Psoas muscle (tissue), 8 donors: ENCODE measurements around the gene DGCR6. TPM values are rescaled to one million over a fixed set of nuclear protein-coding genes. Genes with fewer than 3 reads are reported as not detected.
A peak's percentile ranks its signal among the peaks of the same experiment; 100 is the strongest.
"Not testable (repeated sequence)": the region's sequence is repeated elsewhere in the genome, so short reads cannot be mapped to it uniquely, and the experiment has no call there.

Source experiments
- ATAC-seq, 4 donors: fragments of 200-7000 bp; cut with Tn5 transposase; one replicate each; pipeline ENCODE4 v1.9.1; 2020; ENCODE audit warnings: moderate library complexity in 3 of 4, mild to moderate bottlenecking in 2 of 4
- DNase-seq, 2 donors: peaks; one replicate each; pipeline ENCODE4 v3.0.0-alpha.2; 2020
- H3K27ac ChIP-seq: fragments of 200-600 bp; one replicate; pipeline ENCODE4 v1.8.0; 2022
- H3K27me3 ChIP-seq, 3 donors: fragments of 200-600 bp in 1 of 3; one replicate each; pipeline versions ENCODE4 v1.6.1 to v1.8.0; 2013 to 2022; ENCODE audit warnings: low read length in 2 of 3, mild to moderate bottlenecking in 2 of 3, moderate library complexity in 1 of 3; ENCODE audit not compliant: insufficient read depth in 3 of 3
- H3K36me3 ChIP-seq, 2 donors: fragments of 200-600 bp in 1 of 2; one replicate each; pipeline versions ENCODE4 v1.6.1 to v1.8.0; 2013 to 2022; ENCODE audit warnings: low read depth in 1 of 2, mild to moderate bottlenecking in 1 of 2, moderate library complexity in 1 of 2; ENCODE audit not compliant: insufficient read depth in 1 of 2
- H3K4me1 ChIP-seq: fragments of 200-600 bp; one replicate; pipeline ENCODE4 v1.8.0; 2022
- H3K4me3 ChIP-seq: fragments of 200-600 bp; one replicate; pipeline ENCODE4 v1.8.0; 2022; ENCODE audit warnings: mild to moderate bottlenecking
- H3K9me3 ChIP-seq: fragments of 200-600 bp; one replicate; pipeline ENCODE4 v1.8.0; 2022
- WGBS, 3 donors: extraction: QIAGEN DNeasy Blood & Tissue Kit; methylation state at CpG; one replicate each; pipeline versions ENCODE4 v1.1.6 to v1.1.7; 2013; 5-methylcytosine and 5-hydroxymethylcytosine counted together
- intact Hi-C, 2 donors: fragments of 100-400 bp; cut with DNase I; formaldehyde crosslinking; loops; one replicate each; pipeline versions ENCODE4 v1.11.0 to v1.14.2; 2022
- polyA plus RNA-seq, 3 donors: library from polyadenylated mRNA; stranded (reverse); fragments of 200-250 nt; gene quantifications; one replicate each; pipeline ENCODE4 v1.2.3, GENCODE V29; 2013
- total RNA-seq, 4 donors: library from RNA; stranded (reverse); fragmentation: NEBNext Ultra II Directional in 2 of 4; extraction: Animal tissue kit (Norgen Biotek cat#: 25700) in 2 of 4; gene quantifications; one replicate each; pipeline versions ENCODE4 v1.2.1 to v1.2.4, GENCODE V29; 2021 to 2023
- TF ChIP-seq, protein P1 (sequence below): fragments of 200-600 bp; IDR thresholded peaks from one replicate; pipeline ENCODE4 v1.8.0; 2022; ENCODE audit warnings: antibody characterized with exemption
- donor health status: healthy with polysubstance abuse.
- donor health status: DM: no; HTN: no; CAD: no; lungs with moderate emphysema.
- donor health status: Bipolar disorder and iron deficiency.
- donor health status: healthy.
- donor health status: DM: yes; HTN: yes; CAD: no.
- donor health status: DM: no; HTN: no; CAD: no.
- donor health status: DM: no; HTN: no; CAD: no.
- donor health status: DM: yes; HTN: yes; CAD: no.

DGCR6 gene
- total and polyA plus RNA-seq, 7 donors = 8.0 to 30.6 (median 21.2) TPM

DNA sequence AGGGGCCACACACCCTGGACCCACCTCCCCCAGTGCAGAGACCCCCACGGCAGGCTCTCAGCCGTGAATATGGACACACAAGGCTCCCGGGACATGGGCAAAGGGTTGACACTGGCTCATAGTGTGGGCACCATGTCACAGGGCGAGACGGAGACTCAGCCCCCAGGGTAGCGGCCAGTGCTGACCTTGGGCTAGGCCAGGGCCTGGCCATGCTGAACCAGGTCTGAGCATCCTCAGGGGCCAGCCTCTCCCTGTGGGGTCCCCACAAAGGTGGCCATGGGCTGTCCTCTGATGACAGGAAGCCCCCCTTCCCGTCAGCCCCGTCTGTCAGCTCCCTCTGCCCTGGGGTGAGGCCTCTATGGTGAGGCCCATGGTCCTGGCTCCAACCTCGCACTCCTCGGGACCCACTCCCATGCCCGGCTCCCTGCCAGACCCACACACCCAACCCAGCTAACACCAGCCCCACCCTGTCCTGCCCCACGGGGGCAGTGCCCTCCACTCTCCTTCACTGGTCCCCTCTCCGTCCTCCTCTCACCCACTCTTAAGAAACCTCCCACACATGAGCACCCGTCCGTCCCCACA, 49.0 kb downstream of the DGCR6 start:
- 74 to 88% (median 82%) methylated on average over 13 to 15 of the region's 15 CpGs for WGBS, 3 donors
- DNase-seq (peak in 1 of 2 donors; percentile 53), ATAC-seq (peak in 1 of 4 donors; percentile 22)
- Histone ChIP-seq H3K4me1 (no peaks in the 10 kb centered on the region), H3K36me3 (no peaks in the 10 kb centered on the region), H3K27ac (no peak overlapping the region), H3K4me3 (no peak overlapping the region), H3K9me3 (no peaks in the 10 kb centered on the region), H3K27me3 (peaks cover 0 to 3% (median 0%) of the 10 kb centered on the region in 3 donors)
- TF ChIP-seq, protein P1, sequence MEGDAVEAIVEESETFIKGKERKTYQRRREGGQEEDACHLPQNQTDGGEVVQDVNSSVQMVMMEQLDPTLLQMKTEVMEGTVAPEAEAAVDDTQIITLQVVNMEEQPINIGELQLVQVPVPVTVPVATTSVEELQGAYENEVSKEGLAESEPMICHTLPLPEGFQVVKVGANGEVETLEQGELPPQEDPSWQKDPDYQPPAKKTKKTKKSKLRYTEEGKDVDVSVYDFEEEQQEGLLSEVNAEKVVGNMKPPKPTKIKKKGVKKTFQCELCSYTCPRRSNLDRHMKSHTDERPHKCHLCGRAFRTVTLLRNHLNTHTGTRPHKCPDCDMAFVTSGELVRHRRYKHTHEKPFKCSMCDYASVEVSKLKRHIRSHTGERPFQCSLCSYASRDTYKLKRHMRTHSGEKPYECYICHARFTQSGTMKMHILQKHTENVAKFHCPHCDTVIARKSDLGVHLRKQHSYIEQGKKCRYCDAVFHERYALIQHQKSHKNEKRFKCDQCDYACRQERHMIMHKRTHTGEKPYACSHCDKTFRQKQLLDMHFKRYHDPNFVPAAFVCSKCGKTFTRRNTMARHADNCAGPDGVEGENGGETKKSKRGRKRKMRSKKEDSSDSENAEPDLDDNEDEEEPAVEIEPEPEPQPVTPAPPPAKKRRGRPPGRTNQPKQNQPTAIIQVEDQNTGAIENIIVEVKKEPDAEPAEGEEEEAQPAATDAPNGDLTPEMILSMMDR = no peak
- intact Hi-C loops = no loop called here

DNA sequence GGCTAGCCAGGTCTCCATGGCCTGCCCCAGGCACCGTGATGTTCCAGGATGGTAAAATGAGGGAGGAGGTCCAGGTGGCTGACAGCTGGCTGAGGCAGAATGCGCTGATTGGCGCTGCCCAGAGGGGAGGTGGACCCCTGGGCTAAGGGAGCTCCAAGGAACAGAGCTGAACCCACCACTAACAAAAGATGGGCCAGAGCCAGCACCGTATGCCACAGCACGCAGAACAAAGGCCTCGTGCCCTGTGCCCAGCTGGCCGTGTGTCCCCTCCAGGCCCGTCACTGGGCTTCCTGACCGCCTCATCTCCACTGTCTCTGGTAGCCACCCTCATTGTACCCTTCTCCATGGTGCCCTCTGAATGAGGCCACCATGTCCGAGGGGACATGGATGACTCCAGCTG, 49.6 kb downstream of the DGCR6 start:
- intact Hi-C loops = no loop called here
- H3K4me3 ChIP-seq = no peak overlapping the region
- H3K27me3 ChIP-seq = no peaks in the 10 kb centered on the region
- DNase-seq = peak in 1 of 2 donors; percentile 37
- no peaks in the 10 kb centered on the region for H3K36me3 ChIP-seq
- H3K4me1 ChIP-seq = no peaks in the 10 kb centered on the region
- H3K27ac ChIP-seq = no peak overlapping the region
- no peaks in the 10 kb centered on the region for H3K9me3 ChIP-seq
- TF ChIP-seq, protein P1 = no peak
- WGBS, 3 donors = 72 to 74% (median 74%) methylated on average over 8 to 10 of the region's 10 CpGs
- ATAC-seq = no peak

DNA sequence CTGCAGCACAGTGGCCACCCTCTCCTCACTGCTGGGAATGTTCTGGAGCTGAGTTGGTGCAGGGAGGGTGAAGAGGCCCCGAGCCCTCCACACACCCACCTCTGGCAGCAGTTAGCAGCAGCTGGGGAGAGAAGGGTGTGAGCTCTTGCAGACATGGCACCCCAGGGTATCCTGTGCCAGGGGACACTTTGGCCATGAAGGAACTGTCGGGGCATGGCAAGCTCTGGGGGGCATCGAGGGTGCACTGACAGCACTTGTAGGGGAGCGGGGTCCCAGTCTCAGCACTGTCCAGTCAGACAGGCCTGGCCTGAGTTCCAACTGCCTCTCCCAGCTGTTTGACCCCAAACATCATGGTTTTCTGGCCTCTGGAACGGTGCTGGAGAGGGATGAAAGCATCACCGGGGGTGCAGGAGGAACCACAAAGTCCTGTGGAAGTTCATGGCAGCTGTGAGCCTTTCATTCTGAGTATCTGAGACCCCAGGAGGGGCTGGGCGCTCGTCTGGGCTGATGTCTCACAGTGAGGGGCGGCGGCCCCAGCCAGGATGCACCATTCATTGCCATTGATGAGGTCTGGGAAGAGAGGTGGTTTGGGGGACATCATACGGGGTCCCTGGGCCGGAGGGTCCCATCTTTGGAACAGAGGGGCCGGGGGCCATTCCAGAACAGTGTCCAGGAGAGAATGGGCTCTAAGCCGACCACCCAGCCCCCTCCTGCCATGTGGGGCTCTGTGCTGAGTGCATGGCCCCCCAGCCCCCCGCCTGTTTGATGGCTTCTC, 50.2 kb downstream of the DGCR6 start:
- peak in 1 of 2 donors; percentile 32 for DNase-seq
- H3K4me1 ChIP-seq, H3K36me3 ChIP-seq, intact Hi-C loops, H3K4me3 ChIP-seq, H3K9me3 ChIP-seq, H3K27me3 ChIP-seq, ATAC-seq, H3K27ac ChIP-seq: not testable (repeated sequence)
- WGBS, 3 donors = 69 to 74% (median 70%) methylated on average over 15 of the region's 15 CpGs

DNA sequence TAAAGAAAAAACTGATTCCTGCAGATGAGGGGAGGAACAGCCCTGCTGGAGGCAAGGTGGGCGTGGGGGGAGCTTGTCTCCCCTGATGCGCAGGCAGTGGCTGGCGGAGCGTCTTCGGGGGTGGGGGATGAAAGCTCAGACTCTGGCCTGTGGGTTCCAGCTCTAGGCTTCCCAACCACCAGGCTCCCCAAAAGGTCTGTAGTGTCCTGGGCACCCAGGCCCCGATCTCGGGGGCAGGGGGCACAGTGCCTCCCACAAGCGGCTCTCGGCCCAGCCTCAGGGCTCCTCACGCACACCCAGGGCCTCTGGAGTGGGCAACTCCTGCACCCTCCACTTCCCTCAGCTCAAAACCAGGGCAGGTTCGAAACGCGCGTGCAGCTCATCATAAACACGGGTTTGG, 50.8 kb downstream of the DGCR6 start:
- H3K27ac ChIP-seq, H3K27me3 ChIP-seq, H3K4me1 ChIP-seq, ATAC-seq, H3K9me3 ChIP-seq, H3K36me3 ChIP-seq, intact Hi-C loops, DNase-seq, H3K4me3 ChIP-seq: not testable (repeated sequence)
- WGBS, 3 donors = 60 to 79% (median 76%) methylated on average over 10 to 15 of the region's 15 CpGs

DNA sequence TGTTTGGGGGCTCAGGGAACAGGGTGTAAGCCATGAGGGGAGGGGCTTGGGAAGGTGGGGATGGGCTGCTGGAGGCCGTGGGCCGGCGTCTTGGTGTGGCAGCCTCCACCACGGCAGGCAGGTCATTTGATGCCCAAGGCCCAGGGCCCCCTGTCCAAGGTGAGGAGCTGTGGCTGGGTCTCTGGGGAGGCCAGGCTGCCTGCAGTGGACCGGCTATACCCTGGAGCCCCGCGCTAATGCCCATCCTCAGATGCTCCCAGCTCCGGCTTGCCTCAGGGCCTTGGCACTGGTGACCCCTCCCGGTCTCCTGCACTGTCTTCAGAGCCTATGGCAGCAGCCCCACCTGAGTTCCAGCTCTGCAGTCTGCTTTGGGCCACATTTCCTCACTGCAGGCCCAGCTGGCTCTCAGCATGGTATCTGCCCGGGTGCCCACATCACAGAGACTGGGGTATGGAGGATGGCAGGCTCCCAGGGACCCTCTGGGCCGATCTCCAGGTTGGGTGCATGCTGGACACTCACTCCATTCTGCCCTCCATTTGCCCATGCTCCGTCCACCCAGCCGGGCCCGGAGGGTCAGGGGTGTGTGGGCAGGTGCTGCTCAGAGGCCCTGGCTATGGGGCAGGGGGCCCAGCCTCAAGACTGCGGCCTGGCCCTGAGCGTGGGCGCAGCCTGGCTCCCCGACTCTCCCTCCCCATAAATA, 51.7 kb downstream of the DGCR6 start:
- H3K27me3 ChIP-seq, H3K36me3 ChIP-seq, H3K9me3 ChIP-seq, H3K4me3 ChIP-seq, H3K4me1 ChIP-seq, ATAC-seq, intact Hi-C loops, H3K27ac ChIP-seq: not testable (repeated sequence)
- WGBS, 3 donors = 69 to 73% (median 73%) methylated on average over 7 to 14 of the region's 18 CpGs
- peak in 1 of 2 donors; percentile 39 for DNase-seq

DNA sequence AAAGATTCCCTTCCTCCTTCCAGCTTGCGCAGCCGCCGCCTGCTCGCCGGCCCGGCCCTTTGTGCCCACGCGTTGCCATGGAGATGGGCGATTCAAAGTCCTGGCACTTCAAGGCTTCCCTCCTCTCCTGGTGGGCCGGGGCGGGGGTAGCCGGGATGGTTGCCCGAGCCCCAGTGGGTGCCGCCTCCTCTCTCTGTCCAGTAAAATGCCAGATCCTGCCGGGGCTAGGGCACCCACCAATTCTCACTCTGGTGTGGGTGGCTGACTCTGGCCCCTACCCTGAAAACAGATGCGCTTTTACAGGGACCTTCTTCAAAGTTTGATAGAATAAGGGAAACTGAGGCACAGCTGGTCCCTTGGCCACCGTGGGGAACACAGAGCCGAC, 52.2 kb downstream of the DGCR6 start:
- intact Hi-C loops, H3K4me3 ChIP-seq, H3K27ac ChIP-seq, H3K9me3 ChIP-seq, H3K27me3 ChIP-seq, H3K36me3 ChIP-seq, H3K4me1 ChIP-seq, ATAC-seq: not testable (repeated sequence)
- DNase-seq = peak in 1 of 2 donors; percentile 42
- 77 to 86% (median 86%) methylated on average over 17 to 18 of the region's 18 CpGs for WGBS, 3 donors

DNA sequence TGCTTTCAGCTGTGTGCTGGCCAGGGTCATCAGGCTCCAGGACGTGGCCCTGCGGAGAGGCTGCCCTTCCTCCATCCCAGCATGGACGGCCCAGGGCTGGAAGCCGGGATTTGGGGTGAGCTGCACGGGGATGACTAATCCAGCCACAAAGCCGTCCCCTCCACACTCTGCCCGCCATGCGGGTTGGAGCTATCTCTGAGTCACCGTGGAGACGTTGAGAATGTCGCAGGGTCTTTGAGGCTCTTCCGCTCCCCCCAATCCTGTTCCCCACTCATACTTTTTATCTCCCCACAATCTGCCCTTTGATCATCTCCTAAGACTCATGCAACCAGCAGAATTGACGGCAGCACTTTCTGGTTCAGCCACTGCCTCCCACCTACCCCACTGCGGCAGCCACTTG, 52.6 kb downstream of the DGCR6 start:
- H3K9me3 ChIP-seq, H3K27me3 ChIP-seq, intact Hi-C loops, ATAC-seq, H3K27ac ChIP-seq, H3K4me3 ChIP-seq, DNase-seq, H3K4me1 ChIP-seq, H3K36me3 ChIP-seq: not testable (repeated sequence)
- 70 to 77% (median 72%) methylated on average over 14 of the region's 14 CpGs for whole genome bisulfite sequencing, 3 donors

DNA sequence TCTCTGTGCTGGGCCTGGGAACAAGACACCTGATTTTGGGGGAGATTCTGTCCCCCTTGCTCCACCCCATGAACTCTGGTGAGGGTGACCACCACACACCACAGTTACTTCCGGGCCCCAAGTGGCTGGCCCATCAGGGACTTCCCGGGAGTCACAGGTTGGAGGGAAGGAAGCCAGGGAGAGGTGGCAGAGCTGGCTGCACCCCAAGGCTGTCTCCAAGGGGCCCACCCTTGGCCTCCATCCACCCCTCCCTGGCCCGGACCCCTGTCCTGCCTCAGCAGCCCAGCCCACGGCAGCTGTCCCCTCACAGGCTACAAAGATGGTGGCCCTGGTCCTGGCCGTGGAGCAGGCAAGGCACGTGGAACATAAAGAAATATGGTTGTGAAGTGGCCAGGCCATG, 53.1 kb downstream of the DGCR6 start:
- intact Hi-C loops, H3K27ac ChIP-seq, H3K27me3 ChIP-seq, H3K4me3 ChIP-seq, H3K36me3 ChIP-seq, ATAC-seq, H3K9me3 ChIP-seq, H3K4me1 ChIP-seq: not testable (repeated sequence)
- peak in 1 of 2 donors; percentile 38 for DNase-seq
- 60 to 81% (median 71%) methylated on average over 6 of the region's 6 CpGs for WGBS, 3 donors

DNA sequence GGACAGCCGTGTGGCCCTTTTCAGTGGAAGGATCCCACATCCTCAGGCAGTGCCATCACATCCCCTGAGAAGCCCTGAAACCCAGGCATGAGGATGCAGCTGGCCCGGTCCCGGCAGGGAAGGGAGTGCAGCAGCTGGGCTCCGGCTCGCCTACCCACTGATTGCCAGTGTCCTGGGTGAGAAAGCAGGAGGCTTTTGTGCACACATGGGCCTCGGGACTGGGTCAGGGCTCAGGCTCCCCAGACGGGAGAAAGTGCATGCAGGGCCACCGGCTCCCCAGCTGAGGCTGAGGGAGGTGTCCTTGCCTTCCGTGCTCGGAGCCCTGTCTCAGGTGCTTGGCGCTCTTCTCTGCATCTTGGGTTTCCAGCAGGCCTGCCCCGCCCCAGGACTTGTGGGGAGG, 53.6 kb downstream of the DGCR6 start:
- intact Hi-C loops = loop anchor here in 1 of 2 donors (10.0 kb wide), 1 partner anchor 55 kb away; no protein-coding TSS in a partner anchor
- H3K4me3 ChIP-seq, H3K9me3 ChIP-seq, H3K27ac ChIP-seq, H3K36me3 ChIP-seq, H3K4me1 ChIP-seq, ATAC-seq, H3K27me3 ChIP-seq: not testable (repeated sequence)
- 55 to 63% (median 57%) methylated on average over 9 to 12 of the region's 12 CpGs for WGBS, 3 donors
- peak in 1 of 2 donors; percentile 38 for DNase-seq
